DMS114 treated with DMSO at 0.1 percent for 48 hours (cell line): ENCODE measurements around the gene ACTR8.
"Not testable (repeated sequence)": the region's sequence is repeated elsewhere in the genome, so short reads cannot be mapped to it uniquely, and the experiment has no call there.

Experiments
- DNase-seq: peaks from one replicate; lab custom pipeline; 2025; ENCODE audit not compliant: unreplicated experiment; lab: John Stamatoyannopoulos, UW

The ACTR8 gene

GRCh38 chr3:53881691-53882593 lies at the start of gene ACTR8:
Gene ACTR8 (minus strand): TSS chr3:53882152. CDS start chr3:53882101, 51 bp downstream.
- peak; percentile 62 for DNase-seq

- not testable (repeated sequence) for DNase-seq
Observed at GRCh38 chr3:53927208-53927872, 45.4 kb upstream of the ACTR8 start.

GRCh38 chr3:53921296-53921695 lies 39.3 kb upstream of the ACTR8 start:
- no peak for DNase-seq

DNA sequence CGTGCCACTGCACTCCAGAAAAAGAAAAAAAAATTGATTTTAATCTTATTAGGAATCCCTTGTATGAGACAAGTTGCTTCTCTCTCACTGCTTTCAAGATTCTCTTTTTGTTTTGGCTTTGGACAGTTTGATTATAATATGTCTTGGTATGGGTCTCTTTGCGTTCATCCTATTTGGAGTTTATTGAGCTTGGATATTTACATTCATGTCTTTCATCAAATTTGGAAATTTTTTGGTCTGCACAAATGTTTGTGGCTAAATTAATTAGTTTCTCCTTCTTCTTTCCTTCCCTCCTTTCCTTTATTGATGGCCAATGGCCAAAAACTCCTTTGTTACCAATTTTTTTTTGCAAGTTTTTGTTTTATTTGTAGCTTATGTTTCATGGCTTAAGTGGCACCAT lies 37.8 kb upstream of the ACTR8 start:
- no peak for DNase-seq

DNA sequence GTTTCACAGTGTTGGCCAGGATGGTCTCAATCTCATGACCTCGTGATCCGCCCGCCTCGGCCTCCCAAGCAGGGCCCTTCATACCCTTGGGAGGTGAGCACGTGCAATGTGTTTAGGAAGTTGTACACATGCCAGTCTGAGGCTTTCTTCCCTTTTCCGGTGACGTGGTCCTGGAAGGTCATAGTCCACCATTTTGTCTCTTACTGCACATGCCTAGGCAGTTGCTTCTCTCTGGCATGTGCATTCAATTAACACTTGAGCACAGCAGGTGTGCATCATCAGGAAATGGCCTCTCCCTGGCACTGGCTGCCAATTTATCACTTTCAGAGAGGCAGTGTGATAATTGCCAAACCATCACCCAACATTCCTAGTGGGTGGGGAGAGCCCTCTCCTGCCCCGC lies 31.4 kb upstream of the ACTR8 start:
- no peak for DNase-seq

GRCh38 chr3:53902711-53903110 lies 20.8 kb upstream of the ACTR8 start:
- no peak for DNase-seq

DNA sequence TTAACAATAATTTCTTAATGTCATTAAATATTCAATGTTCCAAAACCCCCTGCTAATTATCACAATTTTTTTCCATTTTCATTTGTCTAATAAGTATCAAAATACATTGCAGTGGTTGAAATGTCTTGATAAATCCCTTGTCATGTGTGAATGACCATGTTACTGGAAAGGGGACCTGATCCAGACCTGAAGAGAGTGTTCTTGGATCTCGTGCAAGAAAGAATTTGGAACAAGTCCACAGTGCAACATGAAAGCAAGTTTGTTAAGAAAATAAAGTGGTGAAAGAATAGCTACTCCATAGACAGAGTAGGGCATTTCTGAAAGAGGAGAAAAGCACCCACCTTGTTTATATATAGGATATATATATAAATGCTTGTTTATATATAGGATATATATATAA lies 20.1 kb upstream of the ACTR8 start:
- no peak for DNase-seq

DNA sequence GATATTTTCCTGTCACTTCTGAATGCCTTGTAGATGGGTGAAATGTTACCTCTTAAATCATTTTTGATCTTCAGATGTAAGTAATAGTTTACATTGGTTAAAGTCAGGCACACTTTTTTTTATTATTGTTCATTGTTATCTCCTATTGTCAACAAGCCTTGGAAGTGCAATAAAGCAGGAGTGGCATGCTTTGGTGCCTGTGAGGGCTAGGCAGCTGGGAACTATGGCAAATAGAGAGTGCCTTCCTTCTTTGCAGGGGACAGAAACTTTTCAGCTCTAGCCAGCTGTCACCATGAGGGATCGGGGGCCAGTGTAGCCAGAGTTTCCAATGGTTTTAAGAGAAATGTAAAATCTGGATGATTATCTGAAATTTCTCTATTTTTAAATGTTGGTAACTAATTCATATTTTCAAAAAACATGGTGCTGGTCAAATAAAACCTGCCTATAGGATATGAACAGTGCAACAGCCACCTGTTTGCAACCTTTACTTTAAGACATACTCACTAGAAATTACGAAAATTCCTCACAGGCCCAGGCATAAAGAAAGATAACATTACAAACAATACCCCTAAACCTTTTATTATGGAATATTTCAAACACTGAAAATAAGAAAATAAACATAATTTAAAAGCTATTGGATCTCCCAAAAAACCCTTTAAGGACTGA lies 18.8 kb upstream of the ACTR8 start:
- DNase-seq = no peak

DNA sequence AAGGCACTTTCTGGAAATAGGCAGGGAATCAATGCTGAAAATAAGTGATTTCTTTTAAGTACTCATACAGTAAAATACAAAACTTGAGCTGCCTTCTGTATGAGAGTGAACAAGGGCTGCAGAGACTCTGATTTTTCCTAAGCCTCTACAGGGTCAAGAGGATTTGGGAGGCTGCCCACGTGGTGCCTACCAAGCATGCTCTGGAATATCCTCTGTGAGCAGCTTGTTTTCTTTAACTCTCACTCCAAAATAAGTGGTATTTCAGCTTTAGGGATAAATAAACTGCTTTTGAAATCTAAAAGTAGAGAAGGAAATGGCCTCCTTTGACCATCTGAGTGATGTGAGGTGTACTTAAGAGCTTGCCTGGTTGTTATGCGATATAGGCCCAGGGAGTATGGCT lies 17.8 kb upstream of the ACTR8 start:
- no peak for DNase-seq

DNA sequence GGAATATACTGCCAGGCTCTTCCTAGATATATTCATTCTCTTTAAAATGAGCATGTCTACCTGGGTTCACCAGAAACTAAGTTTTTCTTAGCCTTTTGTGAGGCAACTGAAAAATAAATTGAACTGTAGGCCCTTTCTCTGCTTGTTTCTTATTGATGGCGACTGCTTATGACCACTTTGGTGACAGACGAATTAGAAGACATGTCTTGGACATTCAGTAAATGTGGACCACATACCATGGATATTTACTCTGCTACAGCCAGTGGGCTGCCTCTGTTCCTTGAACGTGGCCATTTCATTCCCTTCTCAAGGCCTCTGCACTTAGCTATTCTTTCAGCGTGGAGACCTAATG lies 10.3 kb upstream of the ACTR8 start:
- DNase-seq = no peak

- peak; percentile 98 for DNase-seq
Observed at GRCh38 chr3:53891497-53892285, 9.7 kb upstream of the ACTR8 start, which contains the start of gene SELENOK. Gene SELENOK (minus strand): TSS chr3:53891859.

DNA sequence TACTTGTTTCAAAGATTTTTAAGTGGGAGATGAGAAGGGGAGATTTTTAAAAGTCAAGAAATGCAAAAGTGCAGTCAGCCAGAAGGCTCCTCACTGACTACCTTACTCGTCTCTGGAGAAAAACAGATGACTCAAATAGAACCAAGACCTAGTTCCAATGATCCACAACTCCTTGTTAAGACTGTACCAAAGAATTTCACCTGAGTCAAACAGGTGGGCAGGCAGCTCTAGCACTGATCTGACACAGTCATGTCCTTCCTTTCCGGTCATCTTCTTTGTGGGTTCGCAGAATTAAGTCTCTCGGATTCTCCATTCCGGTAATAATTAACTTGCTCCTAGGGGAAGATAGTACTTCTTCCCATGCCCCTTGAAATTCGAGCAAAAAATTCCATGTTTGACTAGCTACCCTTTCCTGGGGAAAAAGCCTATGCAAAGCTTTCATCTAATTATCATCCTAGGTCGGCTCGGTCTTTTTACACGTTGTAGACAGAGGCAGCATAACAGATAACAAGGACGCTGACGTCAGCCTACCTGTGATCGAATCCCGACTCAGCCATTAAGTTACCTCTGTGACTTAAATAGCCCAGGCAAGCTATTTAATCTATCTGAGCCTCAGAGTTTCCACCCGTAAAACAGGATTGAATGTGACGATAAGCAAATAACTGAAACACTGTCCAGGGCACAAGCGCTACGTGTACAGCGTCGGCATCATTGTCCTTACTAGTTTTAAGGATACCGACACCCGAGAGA lies 8.9 kb upstream of the ACTR8 start:
- no peak for DNase-seq

DNA sequence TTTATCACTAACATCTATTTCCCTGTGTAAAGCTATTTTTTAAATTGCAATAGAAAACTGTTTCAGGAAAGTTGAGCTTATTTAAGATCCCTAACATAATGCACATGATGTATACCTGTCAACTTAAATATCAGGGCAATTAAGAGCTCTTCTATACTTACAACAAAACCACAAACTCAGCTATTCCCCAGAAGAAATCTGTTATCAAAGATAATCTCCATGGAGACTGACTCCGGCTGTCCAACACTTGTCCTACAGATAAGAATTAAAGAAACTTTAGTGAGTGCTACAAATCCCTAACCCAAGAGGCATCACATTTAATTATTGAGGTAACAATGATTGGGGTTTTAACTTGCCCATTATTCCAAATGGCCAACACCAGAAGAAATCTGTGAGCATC lies 6.3 kb upstream of the ACTR8 start:
- no peak for DNase-seq

DNA sequence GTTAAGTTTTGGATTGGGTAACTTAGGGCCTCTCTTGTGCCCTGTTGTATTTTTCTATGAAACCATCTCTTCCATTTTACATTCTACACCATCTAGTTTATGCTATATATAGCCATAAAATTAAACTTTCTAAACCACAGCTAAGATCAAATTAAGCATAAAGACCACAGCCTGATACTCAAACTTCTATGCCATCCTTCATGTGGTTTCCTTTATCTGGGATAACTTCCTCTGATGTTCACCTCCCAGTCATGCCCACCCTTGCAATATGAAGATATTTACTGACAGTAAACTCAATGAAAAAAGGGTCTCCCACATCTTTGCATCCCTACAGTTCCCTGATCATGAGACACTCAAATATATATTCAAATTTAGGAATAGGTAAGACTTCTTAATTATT lies 5.5 kb upstream of the ACTR8 start:
- DNase-seq = no peak

DNA sequence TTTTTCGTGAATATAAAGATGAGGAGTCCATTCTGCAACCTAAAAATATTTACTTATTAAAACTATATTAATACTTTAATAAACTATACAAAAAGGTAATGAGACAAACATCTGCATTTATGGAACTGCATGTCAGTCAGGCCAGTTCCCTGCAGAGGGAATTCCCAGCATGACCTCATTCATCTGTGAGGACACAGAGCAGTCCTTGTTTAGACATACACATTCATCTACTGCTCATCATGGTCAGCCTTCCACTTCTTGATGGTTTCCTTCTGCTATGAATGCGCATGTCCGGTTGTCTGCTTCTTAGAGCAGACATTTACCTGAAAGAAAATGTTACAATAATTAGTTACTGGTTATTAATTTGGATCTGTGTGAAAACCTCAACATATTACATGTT lies 3.3 kb upstream of the ACTR8 start:
- DNase-seq = no peak

DNA sequence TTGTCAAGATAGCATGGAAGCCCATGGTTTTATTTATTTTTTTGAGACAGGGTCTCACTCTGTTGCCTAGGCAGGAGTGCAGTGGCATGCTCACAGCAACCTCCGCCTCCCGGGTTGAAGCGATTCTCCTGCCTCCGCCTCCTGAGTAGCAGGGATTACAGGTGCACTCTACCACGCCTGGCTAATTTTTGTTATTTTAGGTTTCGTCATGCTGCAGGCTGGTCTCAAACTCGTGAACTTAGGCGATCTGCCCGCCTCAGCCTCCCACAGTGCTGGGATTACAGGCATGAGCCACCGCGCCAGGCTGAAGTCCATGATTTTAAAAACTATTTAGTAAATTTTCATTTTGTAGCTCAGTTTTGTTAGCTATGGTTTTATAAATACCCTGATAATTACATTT lies 2.7 kb upstream of the ACTR8 start:
- no peak for DNase-seq

GRCh38 chr3:53883008-53883407 lies 1.1 kb upstream of the ACTR8 start:
- DNase-seq = no peak

DNA sequence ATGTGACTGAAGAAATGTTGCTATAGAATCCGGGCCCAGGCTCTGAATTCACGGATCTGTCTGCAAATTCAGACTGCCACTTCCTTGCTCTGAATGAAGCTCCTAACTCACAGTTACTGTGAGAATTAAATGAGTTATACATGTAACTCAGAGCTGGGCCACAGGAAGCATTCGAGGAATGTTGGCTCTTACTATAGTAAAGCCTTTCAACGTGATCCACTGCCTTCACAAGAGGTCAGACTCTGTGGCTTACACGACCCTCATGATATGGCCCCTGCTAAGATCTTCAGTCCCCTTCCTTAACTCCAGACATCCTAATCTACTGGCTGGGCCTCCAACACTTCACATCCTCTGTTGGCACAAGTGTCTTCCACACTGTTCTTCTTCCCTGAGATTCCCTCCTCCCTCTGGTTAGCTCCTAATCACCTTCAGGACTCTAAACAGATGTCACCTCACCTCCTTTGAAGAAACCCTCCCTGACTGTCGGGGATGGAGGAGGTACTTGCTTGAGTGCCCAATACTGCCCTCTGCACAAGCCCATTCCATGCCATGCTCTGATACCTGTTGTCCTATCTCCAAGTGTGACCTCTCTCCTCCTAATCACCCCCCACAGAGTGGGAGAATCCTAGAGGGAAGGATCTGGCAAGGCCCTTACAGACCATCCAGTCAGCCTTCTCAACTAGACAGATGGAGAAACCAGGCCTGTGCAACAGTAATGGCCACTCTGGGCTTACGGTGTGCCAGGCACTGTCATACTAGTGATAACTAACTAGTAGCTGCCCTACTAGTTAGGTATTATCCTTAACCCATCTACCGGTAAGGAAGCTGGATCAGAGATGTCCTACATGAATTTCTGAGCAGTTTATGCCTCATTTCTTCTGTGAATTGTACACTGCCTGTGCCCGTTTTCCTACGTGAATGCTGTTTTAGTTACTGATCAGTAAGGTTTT lies 1.3 kb downstream of the ACTR8 start:
- DNase-seq = no peak

DNA sequence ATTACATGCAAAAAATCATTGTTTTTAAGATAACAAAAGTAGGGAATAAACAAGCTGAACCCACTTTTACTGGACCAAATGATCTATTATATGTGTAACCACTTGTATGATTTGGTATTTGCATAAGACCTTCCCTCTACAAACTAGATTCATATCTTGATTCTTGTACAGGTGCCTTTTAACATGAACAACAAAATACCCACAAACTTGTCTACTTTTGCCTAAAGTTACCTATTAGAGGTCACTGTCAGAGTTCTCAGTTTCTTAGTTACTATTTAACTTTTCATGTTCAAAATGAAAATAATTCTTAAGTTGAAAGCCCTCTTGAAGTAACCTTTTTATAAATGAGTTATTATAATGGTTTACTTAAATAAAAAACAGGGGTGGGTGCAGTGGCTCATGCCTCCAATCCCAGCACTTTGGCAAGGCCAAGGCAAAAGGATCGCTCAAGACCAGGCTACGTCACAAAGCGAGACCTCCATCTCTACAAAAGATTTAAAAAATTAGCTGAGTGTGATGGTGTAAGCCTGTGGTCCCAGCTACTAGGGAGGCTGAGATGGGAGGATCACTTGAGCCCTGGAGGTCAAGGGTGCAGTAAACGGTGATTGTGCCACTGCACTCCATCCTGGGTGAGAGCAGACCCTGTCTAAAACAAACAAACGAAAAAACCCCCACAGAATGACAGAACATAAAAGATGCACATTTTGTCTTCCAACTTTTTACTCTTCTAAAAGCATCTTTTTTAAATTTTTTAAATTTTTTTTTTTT lies 16.0 kb downstream of the ACTR8 start:
- no peak for DNase-seq
